ENCODE results near the gene CSKMT. TPM values are rescaled to one million over a fixed set of nuclear protein-coding genes. Genes with fewer than 3 reads are reported as not detected.

Gene CSKMT
- total RNA-seq, 1 donor, result 11.2 TPM

GRCh38 chr11:62716206-62716605, 51.1 kb downstream of the CSKMT start:
- Histone ChIP-seq H2AFZ (ENCODE audit: low read length) (no peak overlapping the region), H3K27me3 (ENCODE audit: insufficient read depth, low read length) (no peaks in the 10 kb centered on the region), H3K9me3 (ENCODE audit: low read depth, low read length) (no peaks in the 10 kb centered on the region), H3K27ac (ENCODE audit: low read depth, low read length) (no peak overlapping the region), H3K4me1 (ENCODE audit: insufficient read depth, low read length) (peaks cover 4% of the 10 kb centered on the region), H3K79me2 (ENCODE audit: insufficient read depth, low read length) (peaks cover 69% of the 10 kb centered on the region), H3K36me3 (ENCODE audit: insufficient read depth, low read length) (peaks cover 90% of the 10 kb centered on the region), H3K4me3 (ENCODE audit: insufficient read depth, low read length) (no peak overlapping the region), H4K20me1 (ENCODE audit: insufficient read depth, low read length) (no peaks in the 10 kb centered on the region), H3K4me2 (ENCODE audit: insufficient read depth, low read length) (no peak overlapping the region)
- no peak for DNase-seq (ENCODE audit: insufficient read length, low spot score, missing footprints)
- no peak for TF ChIP-seq CTCF (IDR thresholded peaks at IDR 0.05; ENCODE audit: extremely low read depth, low read depth, low read length)

- no peak overlapping the region for H2AFZ ChIP-seq (ENCODE audit: low read length)
- H3K9me3 ChIP-seq (ENCODE audit: low read depth, low read length), result no peaks in the 10 kb centered on the region
- no peak overlapping the region for H3K4me2 ChIP-seq (ENCODE audit: insufficient read depth, low read length)
- no peak for DNase-seq (ENCODE audit: insufficient read length, low spot score, missing footprints)
- no peaks in the 10 kb centered on the region for H4K20me1 ChIP-seq (ENCODE audit: insufficient read depth, low read length)
- H3K4me1 ChIP-seq (ENCODE audit: insufficient read depth, low read length), result peaks cover 4% of the 10 kb centered on the region
- no peak overlapping the region for H3K4me3 ChIP-seq (ENCODE audit: insufficient read depth, low read length)
- H3K79me2 ChIP-seq (ENCODE audit: insufficient read depth, low read length), result peaks cover 75% of the 10 kb centered on the region
- H3K27me3 ChIP-seq (ENCODE audit: insufficient read depth, low read length), result no peaks in the 10 kb centered on the region
- H3K27ac ChIP-seq (ENCODE audit: low read depth, low read length), result no peak overlapping the region
- H3K36me3 ChIP-seq (ENCODE audit: insufficient read depth, low read length), result peaks cover 91% of the 10 kb centered on the region
- TF ChIP-seq CTCF (IDR thresholded peaks at IDR 0.05; ENCODE audit: extremely low read depth, low read depth, low read length), result no peak
Measured at GRCh38 chr11:62716816-62717215, 51.7 kb downstream of the CSKMT start.

Small RNA genes within 50 kb of the gene (small RNA-seq; reads per million reads assigned to genes)
- gene SNORA57, result not detected

Other genes starting within 250 kb of the CSKMT start
- not detected in 2 replicates for gene SCGB1A1, start 246.3 kb upstream of the CSKMT start, total RNA-seq
- 646 and 720 TPM in 2 replicates for gene AHNAK, start 118.5 kb upstream of the CSKMT start, total RNA-seq
- gene EEF1G, start 91.4 kb upstream of the CSKMT start, total RNA-seq, result 1,004 and 1,049 TPM in 2 replicates
- 6.5 and 7.6 TPM in 2 replicates for gene TUT1, start 73.8 kb upstream of the CSKMT start, total RNA-seq
- gene MTA2, start 63.4 kb upstream of the CSKMT start, total RNA-seq, result 102 and 105 TPM in 2 replicates
- gene EML3, start 52.5 kb upstream of the CSKMT start, total RNA-seq, result 26.4 and 29.5 TPM in 2 replicates
- gene ROM1, start 52.1 kb upstream of the CSKMT start, total RNA-seq, result 6.5 TPM in 2 replicates
- 27.1 and 30.8 TPM in 2 replicates for gene B3GAT3, start 43.3 kb upstream of the CSKMT start, total RNA-seq
- 219 and 242 TPM in 2 replicates for gene GANAB, start 18.7 kb upstream of the CSKMT start, total RNA-seq
- gene INTS5, start 12.0 kb upstream of the CSKMT start, total RNA-seq, result 19.2 and 20.6 TPM in 2 replicates
- gene C11orf98, start 102 bp upstream of the CSKMT start, total RNA-seq, result 13.3 and 17.4 TPM in 2 replicates
- 4.4 and 5.8 TPM in 2 replicates for gene UQCC3, start 6.4 kb downstream of the CSKMT start, total RNA-seq
- 7.6 and 8.0 TPM in 2 replicates for gene LBHD1, start 7.0 kb downstream of the CSKMT start, total RNA-seq
- 98.1 and 107 TPM in 2 replicates for gene UBXN1, start 13.8 kb downstream of the CSKMT start, total RNA-seq
- gene LRRN4CL, start 24.2 kb downstream of the CSKMT start, total RNA-seq, result 9.1 and 13.8 TPM in 2 replicates
- gene BSCL2, start 42.1 kb downstream of the CSKMT start, total RNA-seq, result 63.6 and 67.7 TPM in 2 replicates
- gene GNG3, start 42.4 kb downstream of the CSKMT start, total RNA-seq, result not detected in 2 replicates
- gene HNRNPUL2, start 62.1 kb downstream of the CSKMT start, total RNA-seq, result 13.0 and 18.8 TPM in 2 replicates
- gene TTC9C, start 63.2 kb downstream of the CSKMT start, total RNA-seq, result 34.0 and 35.9 TPM in 2 replicates
- 13.0 TPM in 2 replicates for gene ZBTB3, start 88.8 kb downstream of the CSKMT start, total RNA-seq
- 48.3 and 57.9 TPM in 2 replicates for gene POLR2G, start 96.3 kb downstream of the CSKMT start, total RNA-seq
- gene TAF6L, start 106.1 kb downstream of the CSKMT start, total RNA-seq, result 21.2 and 22.1 TPM in 2 replicates
- 37.4 and 51.4 TPM in 2 replicates for gene TMEM179B, start 122.1 kb downstream of the CSKMT start, total RNA-seq
- gene TMEM223, start 126.7 kb downstream of the CSKMT start, total RNA-seq, result 9.0 and 11.5 TPM in 2 replicates
- 25.6 and 31.1 TPM in 2 replicates for gene NXF1, start 140.1 kb downstream of the CSKMT start, total RNA-seq
- 35.8 and 40.7 TPM in 2 replicates for gene STX5, start 166.7 kb downstream of the CSKMT start, total RNA-seq
- gene TEX54, start 167.5 kb downstream of the CSKMT start, total RNA-seq, result not detected in 2 replicates
- gene WDR74, start 174.3 kb downstream of the CSKMT start, total RNA-seq, result 31.2 and 34.0 TPM in 2 replicates
- 217 and 259 TPM in 2 replicates for gene SLC3A2, start 215.6 kb downstream of the CSKMT start, total RNA-seq

All from osteoblast (primary cell).